ENCODE data around the gene PRIMPOL.

DNA sequence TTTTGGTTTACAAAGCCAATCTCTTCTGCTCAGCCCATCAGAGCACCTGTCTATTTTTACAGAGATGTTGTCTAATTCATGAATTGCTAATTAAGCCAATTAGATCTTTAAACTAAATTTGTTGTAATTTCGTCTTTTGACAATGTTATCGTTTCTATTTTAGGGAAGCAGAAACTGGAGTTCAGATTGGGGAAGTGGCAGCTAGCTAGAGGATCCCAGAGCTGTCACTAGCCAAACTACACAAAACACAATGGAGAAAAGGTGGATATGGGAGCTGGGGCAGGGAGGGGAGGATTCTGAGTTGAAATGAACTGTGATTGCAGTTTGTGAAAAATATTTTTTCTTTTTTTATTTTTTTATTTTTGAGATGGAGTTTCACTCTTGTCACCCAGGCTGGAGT is 36.1 kb upstream of the PRIMPOL start:
- TF ChIP-seq, protein P1, sequence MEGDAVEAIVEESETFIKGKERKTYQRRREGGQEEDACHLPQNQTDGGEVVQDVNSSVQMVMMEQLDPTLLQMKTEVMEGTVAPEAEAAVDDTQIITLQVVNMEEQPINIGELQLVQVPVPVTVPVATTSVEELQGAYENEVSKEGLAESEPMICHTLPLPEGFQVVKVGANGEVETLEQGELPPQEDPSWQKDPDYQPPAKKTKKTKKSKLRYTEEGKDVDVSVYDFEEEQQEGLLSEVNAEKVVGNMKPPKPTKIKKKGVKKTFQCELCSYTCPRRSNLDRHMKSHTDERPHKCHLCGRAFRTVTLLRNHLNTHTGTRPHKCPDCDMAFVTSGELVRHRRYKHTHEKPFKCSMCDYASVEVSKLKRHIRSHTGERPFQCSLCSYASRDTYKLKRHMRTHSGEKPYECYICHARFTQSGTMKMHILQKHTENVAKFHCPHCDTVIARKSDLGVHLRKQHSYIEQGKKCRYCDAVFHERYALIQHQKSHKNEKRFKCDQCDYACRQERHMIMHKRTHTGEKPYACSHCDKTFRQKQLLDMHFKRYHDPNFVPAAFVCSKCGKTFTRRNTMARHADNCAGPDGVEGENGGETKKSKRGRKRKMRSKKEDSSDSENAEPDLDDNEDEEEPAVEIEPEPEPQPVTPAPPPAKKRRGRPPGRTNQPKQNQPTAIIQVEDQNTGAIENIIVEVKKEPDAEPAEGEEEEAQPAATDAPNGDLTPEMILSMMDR (IDR thresholded peaks at IDR 0.05), result no peak
- TF ChIP-seq POLR2A (IDR thresholded peaks at IDR 0.05), result no peak
